ENCODE measurements around the gene KIF1C. TPM values are rescaled to one million over a fixed set of nuclear protein-coding genes. Genes with fewer than 3 reads are reported as not detected.

Gene KIF1C
- total RNA-seq, 4 donors from 2014 or later: 157 to 251 (median 187) TPM

DNA sequence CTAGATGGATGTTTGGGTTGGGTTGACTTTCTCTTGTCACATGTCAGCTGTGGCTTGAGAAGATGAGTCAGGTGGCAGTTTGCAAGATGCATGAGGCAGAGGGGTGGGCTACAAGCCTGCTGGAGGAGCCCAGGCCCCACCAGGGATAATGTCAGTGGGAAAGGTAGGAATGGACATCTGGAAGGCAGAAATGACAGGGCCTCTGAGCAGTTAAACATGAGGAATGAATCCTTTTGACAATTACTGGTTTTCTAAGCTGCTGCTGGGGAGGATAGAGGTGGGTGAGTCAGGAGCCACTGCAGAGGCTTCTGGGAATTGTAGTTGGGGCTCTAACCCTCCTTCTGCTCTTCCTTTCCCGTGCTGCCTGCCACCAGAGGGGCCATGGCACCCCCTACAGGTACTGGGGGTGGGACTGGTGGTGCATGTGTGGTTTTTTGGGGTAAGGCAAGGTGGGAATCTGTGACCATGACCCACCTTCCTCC lies 21.8 kb downstream of the KIF1C start:
- DNase-seq (ENCODE audit: extremely low spot score): no peak
- Histone ChIP-seq H3K36me3 (peaks cover 74 to 100% (median 98%) of the 10 kb centered on the region in 4 donors), H3K4me3 (no peak overlapping the region), H3K4me1 (no peaks in the 10 kb centered on the region), H3K9me3 (no peaks in the 10 kb centered on the region), H3K27me3 (no peaks in the 10 kb centered on the region), H3K27ac (replicated peaks in 1 of 4) (no peak overlapping the region)
- TF ChIP-seq POLR2A (IDR thresholded peaks at IDR 0.05; ENCODE audit: low read depth) (no peak), POLR2AphosphoS5 (IDR thresholded peaks at IDR 0.05) (no peak), EP300 (IDR thresholded peaks at IDR 0.05) (no peak), CTCF (IDR thresholded peaks at IDR 0.05) (no peak)
- WGBS: 22% methylated on average over 1 of the region's 1 CpG
- intact Hi-C loops (cut with DNase I): no loop called here

DNA sequence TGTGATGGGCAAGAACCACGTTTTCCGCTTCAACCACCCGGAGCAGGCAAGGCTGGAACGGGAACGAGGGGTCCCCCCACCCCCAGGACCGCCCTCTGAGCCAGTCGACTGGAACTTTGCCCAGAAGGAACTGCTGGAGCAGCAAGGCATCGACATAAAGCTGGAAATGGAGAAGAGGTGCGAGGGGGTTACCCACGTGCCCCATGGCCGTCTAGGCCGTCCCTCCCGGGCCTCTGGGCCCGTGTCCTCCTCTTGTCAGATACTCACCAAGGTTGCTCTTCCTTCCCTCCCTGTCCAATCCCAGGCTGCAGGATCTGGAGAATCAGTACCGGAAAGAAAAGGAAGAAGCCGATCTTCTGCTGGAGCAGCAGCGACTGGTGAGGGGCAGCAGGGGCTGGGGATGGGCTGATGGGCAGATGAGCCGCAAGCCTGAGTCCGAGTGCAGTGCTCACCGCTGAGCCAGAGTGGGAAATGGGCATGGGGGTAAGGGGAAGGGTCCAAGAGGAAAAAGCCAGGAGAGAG lies 22.8 kb downstream of the KIF1C start:
- no peak for DNase-seq (ENCODE audit: extremely low spot score)
- H3K9me3 ChIP-seq: no peaks in the 10 kb centered on the region
- 83% methylated on average over 19 of the region's 20 CpGs for WGBS
- TF ChIP-seq EP300 (IDR thresholded peaks at IDR 0.05): no peak
- no peak for TF ChIP-seq POLR2A (IDR thresholded peaks at IDR 0.05; ENCODE audit: low read depth)
- TF ChIP-seq CTCF (IDR thresholded peaks at IDR 0.05): no peak
- no peaks in the 10 kb centered on the region for H3K4me1 ChIP-seq
- no peak overlapping the region for H3K27ac ChIP-seq (replicated peaks in 1 of 4)
- H3K27me3 ChIP-seq: no peaks in the 10 kb centered on the region
- intact Hi-C loops (cut with DNase I): loop anchor here (5.0 kb wide), 1 partner anchor 42 kb away; no protein-coding TSS in a partner anchor
- no peak overlapping the region for H3K4me3 ChIP-seq
- peaks cover 65 to 92% (median 89%) of the 10 kb centered on the region in 4 donors for H3K36me3 ChIP-seq

GRCh38 chr17:5022171-5022711 lies 24.5 kb downstream of the KIF1C start:
- 95% methylated on average over 27 of the region's 30 CpGs for WGBS
- intact Hi-C loops (cut with DNase I): loop anchor here (5.0 kb wide), 1 partner anchor 40 kb away; no protein-coding TSS in a partner anchor
- DNase-seq (ENCODE audit: extremely low spot score): no peak
- TF ChIP-seq POLR2A (IDR thresholded peaks at IDR 0.05; ENCODE audit: low read depth): no peak
- TF ChIP-seq POLR2AphosphoS5 (IDR thresholded peaks at IDR 0.05): no peak
- no peak for TF ChIP-seq CTCF (IDR thresholded peaks at IDR 0.05)
- TF ChIP-seq EP300 (IDR thresholded peaks at IDR 0.05): no peak
- H3K36me3 ChIP-seq: peaks cover 49 to 76% (median 72%) of the 10 kb centered on the region in 4 donors
- no peaks in the 10 kb centered on the region for H3K4me1 ChIP-seq
- no peaks in the 10 kb centered on the region for H3K27me3 ChIP-seq
- no peak overlapping the region for H3K27ac ChIP-seq (replicated peaks in 1 of 4)
- H3K4me3 ChIP-seq: no peak overlapping the region
- H3K9me3 ChIP-seq: no peaks in the 10 kb centered on the region

GRCh38 chr17:5023588-5024147 lies 25.9 kb downstream of the KIF1C start:
- intact Hi-C loops (cut with DNase I): loop anchor here (5.0 kb wide), 1 partner anchor 39 kb away; no protein-coding TSS in a partner anchor
- Histone ChIP-seq H3K4me3 (no peak overlapping the region), H3K27me3 (no peaks in the 10 kb centered on the region), H3K9me3 (no peaks in the 10 kb centered on the region), H3K27ac (replicated peaks in 1 of 4) (no peak overlapping the region), H3K36me3 (peaks cover 36 to 61% (median 59%) of the 10 kb centered on the region in 4 donors), H3K4me1 (no peaks in the 10 kb centered on the region)
- no peak for DNase-seq (ENCODE audit: extremely low spot score)
- TF ChIP-seq POLR2AphosphoS5 (IDR thresholded peaks at IDR 0.05) (no peak), CTCF (IDR thresholded peaks at IDR 0.05) (no peak), POLR2A (IDR thresholded peaks at IDR 0.05; ENCODE audit: low read depth) (no peak), EP300 (IDR thresholded peaks at IDR 0.05) (no peak)
- 83% methylated on average over 14 of the region's 29 CpGs for WGBS
